RWPE2 (cell line): Measurements from ENCODE around the gene HDAC4.

Experiments
- ATAC-seq: fragments of 200-7000 bp; cut with Tn5 transposase; 3 replicates; pipeline ENCODE4 v1.9.1; 2021; ENCODE audit warnings: low read depth
- DNase-seq: peaks from one replicate; pipeline ENCODE4 v3.0.0-alpha.2; 2020; ENCODE audit warnings: low spot score
- H3K27ac ChIP-seq: fragments of 450-650 bp; 2 replicates; pipeline ENCODE4 v1.5.1; 2017; ENCODE audit warnings: mild to moderate bottlenecking; ENCODE audit not compliant: poor library complexity, severe bottlenecking
- H3K27me3 ChIP-seq: fragments of 250-450 bp; sonication (Bioruptor Pico); 2 replicates; pipeline ENCODE4 v1.5.1; 2021; ENCODE audit warnings: mild to moderate bottlenecking, moderate library complexity; ENCODE audit not compliant: insufficient read depth, poor library complexity, severe bottlenecking
- H3K36me3 ChIP-seq: fragments of 250-450 bp; sonication (Bioruptor Pico); 2 replicates; pipeline ENCODE4 v1.5.1; 2020; ENCODE audit warnings: low read depth, mild to moderate bottlenecking, moderate library complexity
- H3K4me1 ChIP-seq: fragments of 250-450 bp; sonication (Bioruptor Pico); 2 replicates; pipeline ENCODE4 v1.5.1; 2021; ENCODE audit warnings: mild to moderate bottlenecking, moderate library complexity; ENCODE audit not compliant: insufficient read depth, poor library complexity, severe bottlenecking
- H3K4me3 ChIP-seq: fragments of 250-450 bp; sonication (Bioruptor Pico); 2 replicates; pipeline ENCODE4 v1.5.1; 2021; ENCODE audit warnings: mild to moderate bottlenecking, moderate library complexity; ENCODE audit not compliant: severe bottlenecking
- H3K9me3 ChIP-seq: fragments of 250-450 bp; sonication (Bioruptor Pico); 2 replicates; pipeline ENCODE4 v1.5.1; 2021; ENCODE audit warnings: mild to moderate bottlenecking, moderate library complexity; ENCODE audit not compliant: severe bottlenecking
- CTCF ChIP-seq: fragments of 450-650 bp; IDR thresholded peaks from one replicate; pipeline ENCODE4 v1.5.1; 2017; ENCODE audit warnings: mild to moderate bottlenecking, moderate library complexity; ENCODE audit not compliant: poor library complexity, severe bottlenecking

HDAC4 gene

GRCh38 chr2:239157771-239158170 lies 243.0 kb downstream of the HDAC4 start:
- ATAC-seq = peak; percentile 92
- no peaks in the 10 kb centered on the region for H3K27me3 ChIP-seq
- no peak for TF ChIP-seq CTCF
- no peaks in the 10 kb centered on the region for H3K36me3 ChIP-seq
- no peaks in the 10 kb centered on the region for H3K9me3 ChIP-seq
- no peak overlapping the region for H3K4me3 ChIP-seq
- H3K4me1 ChIP-seq = no peaks in the 10 kb centered on the region
- DNase-seq = peak; percentile 57
- H3K27ac ChIP-seq = no peak overlapping the region

- Histone ChIP-seq H3K27me3 (no peaks in the 10 kb centered on the region), H3K9me3 (no peaks in the 10 kb centered on the region), H3K27ac (no peak overlapping the region), H3K4me1 (no peaks in the 10 kb centered on the region), H3K36me3 (no peaks in the 10 kb centered on the region), H3K4me3 (no peak overlapping the region)
- TF ChIP-seq CTCF = no peak
- ATAC-seq (no peak), DNase-seq (no peak)
Observed at GRCh38 chr2:239157269-239157668, 243.6 kb downstream of the HDAC4 start.

GRCh38 chr2:239156516-239157265 lies 244.1 kb downstream of the HDAC4 start:
- peak; percentile 31 for DNase-seq
- H3K9me3 ChIP-seq = no peaks in the 10 kb centered on the region
- no peak for ATAC-seq
- no peak overlapping the region for H3K4me3 ChIP-seq
- H3K27me3 ChIP-seq = no peaks in the 10 kb centered on the region
- H3K36me3 ChIP-seq = no peaks in the 10 kb centered on the region
- H3K27ac ChIP-seq = no peak overlapping the region
- H3K4me1 ChIP-seq = no peaks in the 10 kb centered on the region
- no peak for TF ChIP-seq CTCF

GRCh38 chr2:239155806-239156480 lies 244.9 kb downstream of the HDAC4 start:
- no peaks in the 10 kb centered on the region for H3K27me3 ChIP-seq
- DNase-seq = peak; percentile 18
- no peaks in the 10 kb centered on the region for H3K36me3 ChIP-seq
- no peak for ATAC-seq
- no peak overlapping the region for H3K27ac ChIP-seq
- no peak overlapping the region for H3K4me3 ChIP-seq
- TF ChIP-seq CTCF = no peak
- H3K9me3 ChIP-seq = no peaks in the 10 kb centered on the region
- H3K4me1 ChIP-seq = no peaks in the 10 kb centered on the region
